MM.1S (cell line): ENCODE measurements around the gene IL24.

Experiments
- EZH2phosphoT487 ChIP-seq: fragments of 300-600 bp; sonication (generic); IDR thresholded peaks from 2 replicates; pipeline ENCODE4 v1.6.1; 2018; ENCODE audit warnings: antibody characterized with exemption, low read length
- TF ChIP-seq, protein P1 (sequence below): fragments of 300-600 bp; sonication (generic); IDR thresholded peaks from 2 replicates; pipeline ENCODE4 v1.5.1; 2016; ENCODE audit warnings: antibody characterized with exemption, low read length, mixed read lengths

DNA sequence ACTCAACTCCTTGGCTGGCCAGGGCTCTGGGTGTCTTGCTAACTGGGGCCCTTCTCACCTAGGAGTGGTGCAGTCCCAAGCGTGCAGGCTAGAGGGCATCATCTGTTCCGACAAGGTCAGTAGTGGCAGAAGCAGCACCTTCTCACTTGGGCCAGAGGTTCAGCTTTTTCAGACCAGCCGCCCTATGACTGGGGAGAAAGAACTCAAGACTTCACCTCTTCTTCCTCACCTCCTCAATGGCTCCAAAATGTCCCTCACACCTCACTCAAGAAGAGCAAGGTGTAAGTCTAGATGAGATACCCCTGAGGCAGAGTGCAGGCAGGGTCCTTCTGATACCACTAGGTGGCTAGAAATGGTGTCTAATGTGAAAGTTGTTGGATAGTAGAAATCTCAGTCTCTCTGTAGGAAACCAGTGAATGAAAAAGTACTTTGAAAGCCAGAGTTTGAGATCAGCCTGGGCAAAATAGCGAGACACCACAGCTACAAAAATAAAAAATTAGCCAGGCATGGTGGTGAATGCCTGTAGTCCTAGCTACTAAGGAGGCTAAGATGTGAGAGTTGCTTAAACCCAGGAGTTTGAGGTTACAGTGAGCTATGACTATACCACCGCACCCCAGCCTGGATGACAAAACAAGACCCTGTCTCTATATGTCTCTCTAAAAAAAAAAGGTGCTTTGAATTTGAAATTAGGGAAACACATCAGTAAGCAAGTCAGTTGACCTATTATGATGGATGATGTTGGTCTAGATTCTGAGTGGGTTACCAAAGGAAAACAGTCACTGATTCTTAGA, 40.4 kb upstream of the IL24 start:
- TF ChIP-seq, protein P1, sequence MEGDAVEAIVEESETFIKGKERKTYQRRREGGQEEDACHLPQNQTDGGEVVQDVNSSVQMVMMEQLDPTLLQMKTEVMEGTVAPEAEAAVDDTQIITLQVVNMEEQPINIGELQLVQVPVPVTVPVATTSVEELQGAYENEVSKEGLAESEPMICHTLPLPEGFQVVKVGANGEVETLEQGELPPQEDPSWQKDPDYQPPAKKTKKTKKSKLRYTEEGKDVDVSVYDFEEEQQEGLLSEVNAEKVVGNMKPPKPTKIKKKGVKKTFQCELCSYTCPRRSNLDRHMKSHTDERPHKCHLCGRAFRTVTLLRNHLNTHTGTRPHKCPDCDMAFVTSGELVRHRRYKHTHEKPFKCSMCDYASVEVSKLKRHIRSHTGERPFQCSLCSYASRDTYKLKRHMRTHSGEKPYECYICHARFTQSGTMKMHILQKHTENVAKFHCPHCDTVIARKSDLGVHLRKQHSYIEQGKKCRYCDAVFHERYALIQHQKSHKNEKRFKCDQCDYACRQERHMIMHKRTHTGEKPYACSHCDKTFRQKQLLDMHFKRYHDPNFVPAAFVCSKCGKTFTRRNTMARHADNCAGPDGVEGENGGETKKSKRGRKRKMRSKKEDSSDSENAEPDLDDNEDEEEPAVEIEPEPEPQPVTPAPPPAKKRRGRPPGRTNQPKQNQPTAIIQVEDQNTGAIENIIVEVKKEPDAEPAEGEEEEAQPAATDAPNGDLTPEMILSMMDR, result peak; percentile 51
- no peak for TF ChIP-seq EZH2phosphoT487
